ENCODE measurements around the gene PAPOLA.

DNA sequence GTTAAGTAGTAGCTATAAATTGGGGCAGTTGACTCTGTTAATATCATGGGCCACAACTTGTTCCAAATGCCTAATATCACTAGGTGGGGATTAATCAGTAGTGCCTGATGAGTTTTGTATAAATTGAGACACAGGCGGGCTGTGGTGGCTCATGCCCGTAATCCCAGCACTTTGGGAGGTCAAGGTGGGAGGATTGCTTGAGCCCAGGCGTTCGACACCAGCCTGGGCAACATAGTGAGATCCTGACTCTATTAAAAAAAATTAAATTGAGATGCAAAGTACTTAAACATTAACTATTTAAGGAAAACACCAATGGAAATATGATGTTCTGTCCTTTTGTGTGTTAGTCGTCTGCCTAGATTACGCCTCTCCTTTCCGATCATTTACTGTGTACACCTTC, 9.0 kb downstream of the PAPOLA start:
- TF ChIP-seq, protein P1, sequence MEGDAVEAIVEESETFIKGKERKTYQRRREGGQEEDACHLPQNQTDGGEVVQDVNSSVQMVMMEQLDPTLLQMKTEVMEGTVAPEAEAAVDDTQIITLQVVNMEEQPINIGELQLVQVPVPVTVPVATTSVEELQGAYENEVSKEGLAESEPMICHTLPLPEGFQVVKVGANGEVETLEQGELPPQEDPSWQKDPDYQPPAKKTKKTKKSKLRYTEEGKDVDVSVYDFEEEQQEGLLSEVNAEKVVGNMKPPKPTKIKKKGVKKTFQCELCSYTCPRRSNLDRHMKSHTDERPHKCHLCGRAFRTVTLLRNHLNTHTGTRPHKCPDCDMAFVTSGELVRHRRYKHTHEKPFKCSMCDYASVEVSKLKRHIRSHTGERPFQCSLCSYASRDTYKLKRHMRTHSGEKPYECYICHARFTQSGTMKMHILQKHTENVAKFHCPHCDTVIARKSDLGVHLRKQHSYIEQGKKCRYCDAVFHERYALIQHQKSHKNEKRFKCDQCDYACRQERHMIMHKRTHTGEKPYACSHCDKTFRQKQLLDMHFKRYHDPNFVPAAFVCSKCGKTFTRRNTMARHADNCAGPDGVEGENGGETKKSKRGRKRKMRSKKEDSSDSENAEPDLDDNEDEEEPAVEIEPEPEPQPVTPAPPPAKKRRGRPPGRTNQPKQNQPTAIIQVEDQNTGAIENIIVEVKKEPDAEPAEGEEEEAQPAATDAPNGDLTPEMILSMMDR (conservative IDR thresholded peaks at IDR 0.05), result no peak
- no peak for TF ChIP-seq ZFX (IDR thresholded peaks at IDR 0.05)

Data from C4-2B (cell line).